ENCODE data around the gene MYADML2.

DNA sequence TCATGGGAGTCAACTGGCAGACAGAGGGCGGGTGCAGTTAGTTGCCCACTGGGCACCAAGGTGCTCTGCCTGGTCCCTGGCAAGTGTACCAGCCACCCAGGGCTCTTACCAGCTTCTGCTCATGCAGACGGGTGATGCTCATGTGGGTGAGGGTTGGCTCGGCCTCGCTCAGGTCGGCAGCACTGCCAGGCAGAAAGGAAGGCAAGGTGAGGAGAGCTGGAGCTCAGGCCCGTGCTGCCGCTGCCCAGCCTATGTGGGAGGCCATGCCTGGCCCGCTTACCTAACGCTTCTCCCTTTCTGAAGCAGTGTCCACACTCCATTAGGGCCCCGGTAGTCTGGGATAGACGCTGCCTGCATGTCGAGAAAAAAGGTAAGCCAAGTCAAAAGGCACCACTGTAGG, 31.7 kb downstream of the MYADML2 start:
- TF ChIP-seq POLR2A (IDR thresholded peaks at IDR 0.05; ENCODE audit: low read length): no peak
- TF ChIP-seq GATA1 (IDR thresholded peaks at IDR 0.05; ENCODE audit: low read depth, low read length): no peak

Measured in erythroblast (primary cell).